MM.1S (cell line): ENCODE data around the gene DDC.
"Not testable (repeated sequence)": the region's sequence is repeated elsewhere in the genome, so short reads cannot be mapped to it uniquely, and the experiment has no call there.

ENCODE experiments used
- DNase-seq: peaks from one replicate; pipeline ENCODE4 v3.0.0-alpha.2; 2015
- H2AFZ ChIP-seq: fragments of 300-600 bp; sonication (generic); 2 replicates; pipeline ENCODE4 v1.6.0; 2016; ENCODE audit warnings: antibody characterized with exemption, low read length
- H3F3A ChIP-seq: fragments of 300-600 bp; sonication (generic); 2 replicates; pipeline ENCODE4 v1.6.1; 2016; ENCODE audit warnings: mild to moderate bottlenecking, antibody characterized with exemption, low read length, moderate library complexity, mixed read lengths; ENCODE audit not compliant: insufficient read depth
- H3K27ac ChIP-seq: fragments of 300-600 bp; sonication (generic); 2 replicates; pipeline ENCODE4 v1.5.1; 2016; ENCODE audit warnings: mild to moderate bottlenecking, low read length
- H3K27me3 ChIP-seq: fragments of 300-600 bp; sonication (generic); replicated peaks from 2 replicates; pipeline ENCODE4 v1.6.0; 2016; ENCODE audit warnings: low read length; ENCODE audit not compliant: insufficient read depth
- H3K36me3 ChIP-seq: fragments of 300-600 bp; sonication (generic); replicated peaks from 2 replicates; pipeline ENCODE4 v1.6.1; 2016; ENCODE audit warnings: mild to moderate bottlenecking, low read length, mixed read lengths; ENCODE audit not compliant: insufficient read depth
- H3K4me1 ChIP-seq: fragments of 300-600 bp; sonication (generic); 2 replicates; pipeline ENCODE4 v1.6.1; 2016; ENCODE audit warnings: low read length, mixed read lengths
- H3K4me2 ChIP-seq: fragments of 300-600 bp; sonication (generic); 2 replicates; pipeline ENCODE4 v1.6.0; 2016; ENCODE audit warnings: low read depth, low read length
- H3K4me3 ChIP-seq: fragments of 300-600 bp; sonication (generic); 2 replicates; pipeline ENCODE4 v1.5.1; 2016; ENCODE audit warnings: low read length, mixed read lengths
- H3K79me2 ChIP-seq: fragments of 300-600 bp; sonication (generic); 2 replicates; pipeline ENCODE4 v1.6.1; 2016; ENCODE audit warnings: mixed run types, low read length, mixed read lengths
- H3K9ac ChIP-seq: fragments of 300-600 bp; sonication (generic); 2 replicates; pipeline ENCODE4 v1.6.1; 2016; ENCODE audit warnings: low read length, mixed read lengths
- H3K9me2 ChIP-seq: fragments of 300-600 bp; sonication (generic); replicated peaks from 2 replicates; pipeline ENCODE4 v1.6.1; 2016; ENCODE audit warnings: mild to moderate bottlenecking, low read length, mixed read lengths; ENCODE audit not compliant: insufficient read depth
- H3K9me3 ChIP-seq: fragments of 300-600 bp; sonication (generic); replicated peaks from 2 replicates; pipeline ENCODE4 v1.6.1; 2016; ENCODE audit warnings: mild to moderate bottlenecking, low read length, mixed read lengths; ENCODE audit not compliant: insufficient read depth
- H4K20me1 ChIP-seq: fragments of 300-600 bp; sonication (generic); 2 replicates; pipeline ENCODE4 v1.6.1; 2016; ENCODE audit warnings: mild to moderate bottlenecking, low read length, moderate library complexity, mixed read lengths; ENCODE audit not compliant: insufficient read depth
- EZH2 ChIP-seq: fragments of 300-600 bp; sonication (generic); optimal IDR thresholded peaks from 2 replicates; pipeline ENCODE3; 2017; ENCODE audit warnings: low read depth, mild to moderate bottlenecking, antibody characterized with exemption, low read length, mixed read lengths
- EZH2phosphoT487 ChIP-seq: fragments of 300-600 bp; sonication (generic); IDR thresholded peaks from 2 replicates; pipeline ENCODE4 v1.6.1; 2018; ENCODE audit warnings: antibody characterized with exemption, low read length
- TF ChIP-seq, protein P1 (sequence below): fragments of 300-600 bp; sonication (generic); IDR thresholded peaks from 2 replicates; pipeline ENCODE4 v1.5.1; 2016; ENCODE audit warnings: antibody characterized with exemption, low read length, mixed read lengths

Gene DDC

DNA sequence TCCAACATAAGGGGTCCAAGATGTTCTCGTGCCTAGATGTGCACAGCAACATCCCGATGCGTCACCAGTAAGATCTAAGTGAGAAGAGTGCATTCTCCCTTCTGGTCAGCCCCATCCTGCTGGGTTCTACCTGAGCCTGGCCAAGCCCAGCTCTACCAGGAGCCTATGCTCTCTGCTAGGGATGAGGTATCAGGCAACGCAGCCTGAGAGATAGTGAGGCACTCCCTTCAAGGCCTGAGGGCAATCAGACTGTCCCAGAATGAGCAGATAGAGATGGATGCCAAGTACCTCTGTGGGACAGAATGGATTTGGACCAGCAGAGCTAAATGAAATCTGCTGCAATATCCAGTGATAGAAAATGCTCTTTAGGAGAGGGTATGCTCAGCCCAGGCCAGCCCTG is 26.7 kb downstream of the DDC start:
- H3K9me2 ChIP-seq, result no peaks in the 10 kb centered on the region
- no peaks in the 10 kb centered on the region for H3K79me2 ChIP-seq
- no peak overlapping the region for H3K27ac ChIP-seq
- H3K36me3 ChIP-seq, result no peaks in the 10 kb centered on the region
- no peak overlapping the region for H3K9ac ChIP-seq
- H4K20me1 ChIP-seq, result no peaks in the 10 kb centered on the region
- DNase-seq, result no peak
- H3K9me3 ChIP-seq, result no peaks in the 10 kb centered on the region
- TF ChIP-seq, protein P1, sequence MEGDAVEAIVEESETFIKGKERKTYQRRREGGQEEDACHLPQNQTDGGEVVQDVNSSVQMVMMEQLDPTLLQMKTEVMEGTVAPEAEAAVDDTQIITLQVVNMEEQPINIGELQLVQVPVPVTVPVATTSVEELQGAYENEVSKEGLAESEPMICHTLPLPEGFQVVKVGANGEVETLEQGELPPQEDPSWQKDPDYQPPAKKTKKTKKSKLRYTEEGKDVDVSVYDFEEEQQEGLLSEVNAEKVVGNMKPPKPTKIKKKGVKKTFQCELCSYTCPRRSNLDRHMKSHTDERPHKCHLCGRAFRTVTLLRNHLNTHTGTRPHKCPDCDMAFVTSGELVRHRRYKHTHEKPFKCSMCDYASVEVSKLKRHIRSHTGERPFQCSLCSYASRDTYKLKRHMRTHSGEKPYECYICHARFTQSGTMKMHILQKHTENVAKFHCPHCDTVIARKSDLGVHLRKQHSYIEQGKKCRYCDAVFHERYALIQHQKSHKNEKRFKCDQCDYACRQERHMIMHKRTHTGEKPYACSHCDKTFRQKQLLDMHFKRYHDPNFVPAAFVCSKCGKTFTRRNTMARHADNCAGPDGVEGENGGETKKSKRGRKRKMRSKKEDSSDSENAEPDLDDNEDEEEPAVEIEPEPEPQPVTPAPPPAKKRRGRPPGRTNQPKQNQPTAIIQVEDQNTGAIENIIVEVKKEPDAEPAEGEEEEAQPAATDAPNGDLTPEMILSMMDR, result no peak
- TF ChIP-seq EZH2phosphoT487, result no peak
- TF ChIP-seq EZH2, result no peak
- H2AFZ ChIP-seq, result no peak overlapping the region
- H3K4me2 ChIP-seq, result no peak overlapping the region
- H3K4me1 ChIP-seq, result no peaks in the 10 kb centered on the region
- H3F3A ChIP-seq, result no peaks in the 10 kb centered on the region
- no peaks in the 10 kb centered on the region for H3K27me3 ChIP-seq
- no peak overlapping the region for H3K4me3 ChIP-seq

DNA sequence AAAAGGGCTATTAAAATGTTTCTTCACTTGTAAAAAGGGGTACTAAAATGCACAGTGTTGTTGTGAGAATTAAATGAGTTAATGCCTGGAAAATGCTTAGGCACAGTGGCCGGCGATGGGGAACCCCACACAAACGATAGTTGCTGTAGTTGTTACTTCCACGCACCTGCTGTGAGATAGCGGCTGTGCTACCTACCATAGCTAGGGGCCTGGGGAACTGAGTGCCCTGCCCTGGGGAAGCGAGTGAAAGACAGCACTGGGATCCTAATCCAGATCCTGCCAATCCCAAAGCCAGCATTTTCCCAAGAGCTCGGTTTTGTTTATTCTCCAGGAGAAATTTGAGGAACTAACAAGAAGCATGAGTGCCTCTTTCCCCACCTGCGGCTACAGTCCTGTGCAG is 27.8 kb downstream of the DDC start:
- H4K20me1 ChIP-seq, result no peaks in the 10 kb centered on the region
- no peak overlapping the region for H2AFZ ChIP-seq
- H3K9me2 ChIP-seq, result no peaks in the 10 kb centered on the region
- H3K79me2 ChIP-seq, result no peaks in the 10 kb centered on the region
- H3F3A ChIP-seq, result no peaks in the 10 kb centered on the region
- no peak for TF ChIP-seq EZH2
- TF ChIP-seq, protein P1, result no peak
- no peak for TF ChIP-seq EZH2phosphoT487
- H3K9me3 ChIP-seq, result no peaks in the 10 kb centered on the region
- H3K4me1 ChIP-seq, result no peaks in the 10 kb centered on the region
- H3K4me2 ChIP-seq, result no peak overlapping the region
- no peak overlapping the region for H3K27ac ChIP-seq
- no peaks in the 10 kb centered on the region for H3K36me3 ChIP-seq
- DNase-seq, result no peak
- no peaks in the 10 kb centered on the region for H3K27me3 ChIP-seq
- H3K9ac ChIP-seq, result no peak overlapping the region
- H3K4me3 ChIP-seq, result no peak overlapping the region

DNA sequence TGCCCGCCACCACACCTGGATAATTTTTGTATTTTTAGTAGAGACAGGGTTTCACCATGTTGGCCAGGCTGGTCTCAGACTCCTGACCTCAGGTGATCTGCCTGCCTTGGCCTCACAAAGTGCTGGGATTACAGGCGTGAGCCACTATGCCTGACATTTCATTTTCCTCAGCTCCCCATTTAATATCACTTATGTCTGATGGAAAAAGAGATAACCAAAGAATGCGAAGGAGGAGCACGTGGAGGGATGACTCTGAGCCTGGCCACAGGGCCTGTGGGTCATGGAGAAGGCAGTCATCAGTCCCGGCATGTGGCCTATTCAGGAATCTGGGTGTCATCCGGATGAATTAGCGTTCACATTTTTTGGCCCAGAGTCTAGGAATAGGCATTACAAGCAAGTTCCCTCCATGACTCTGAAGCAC is 29.9 kb downstream of the DDC start:
- H3K4me2 ChIP-seq, H3K4me1 ChIP-seq: not testable (repeated sequence)

DNA sequence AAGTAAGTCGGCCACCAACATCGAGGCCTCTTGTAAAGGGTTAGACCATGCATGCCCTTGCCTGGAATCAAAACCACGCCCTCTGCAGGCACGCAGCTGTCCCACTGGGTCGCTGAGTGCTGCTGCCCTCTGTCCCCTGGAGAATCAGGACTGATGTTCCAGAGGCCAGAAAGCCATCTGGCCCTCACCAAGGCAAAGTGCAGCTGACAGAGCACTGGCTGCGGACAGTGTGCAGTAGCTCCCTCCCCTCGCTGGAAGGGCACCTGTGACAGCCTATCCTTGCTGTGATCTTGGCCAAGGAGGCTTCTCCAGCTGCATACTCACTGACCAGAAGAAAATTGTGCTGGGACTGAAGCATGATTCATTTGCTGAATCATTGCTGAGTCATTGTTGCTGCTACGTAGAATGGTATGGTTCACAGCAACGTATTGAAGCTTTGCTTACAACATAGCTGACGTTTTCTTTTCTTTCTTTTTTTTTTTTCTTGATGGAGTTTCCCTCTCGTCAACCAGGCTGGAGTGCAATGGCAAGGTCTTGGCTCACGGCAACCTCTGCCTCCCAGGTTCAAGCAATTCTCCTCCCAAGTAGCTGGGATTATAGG is 30.4 kb downstream of the DDC start:
- Histone ChIP-seq H3K27me3 (no peaks in the 10 kb centered on the region), H3K4me2 (no peak overlapping the region), H3K79me2 (no peaks in the 10 kb centered on the region), H3K9me3 (no peaks in the 10 kb centered on the region), H3K4me3 (no peak overlapping the region), H3F3A (no peaks in the 10 kb centered on the region), H3K9me2 (no peaks in the 10 kb centered on the region), H3K9ac (no peak overlapping the region), H2AFZ (no peak overlapping the region), H3K27ac (no peak overlapping the region), H4K20me1 (no peaks in the 10 kb centered on the region), H3K4me1 (no peaks in the 10 kb centered on the region), H3K36me3 (no peaks in the 10 kb centered on the region)
- no peak for DNase-seq
- no peak for TF ChIP-seq EZH2phosphoT487
- no peak for TF ChIP-seq EZH2
- TF ChIP-seq, protein P1, result no peak

More for the DNA sequence above, 29.9 kb downstream of the DDC start:
- DNase-seq, H3K79me2 ChIP-seq, H3F3A ChIP-seq, H3K27ac ChIP-seq, H2AFZ ChIP-seq, H3K4me3 ChIP-seq, H3K9ac ChIP-seq, H3K9me2 ChIP-seq, H4K20me1 ChIP-seq, H3K9me3 ChIP-seq, H3K36me3 ChIP-seq, H3K27me3 ChIP-seq: not testable (repeated sequence)
